Measurements from ENCODE around the gene C19orf25.

C19orf25 gene

DNA sequence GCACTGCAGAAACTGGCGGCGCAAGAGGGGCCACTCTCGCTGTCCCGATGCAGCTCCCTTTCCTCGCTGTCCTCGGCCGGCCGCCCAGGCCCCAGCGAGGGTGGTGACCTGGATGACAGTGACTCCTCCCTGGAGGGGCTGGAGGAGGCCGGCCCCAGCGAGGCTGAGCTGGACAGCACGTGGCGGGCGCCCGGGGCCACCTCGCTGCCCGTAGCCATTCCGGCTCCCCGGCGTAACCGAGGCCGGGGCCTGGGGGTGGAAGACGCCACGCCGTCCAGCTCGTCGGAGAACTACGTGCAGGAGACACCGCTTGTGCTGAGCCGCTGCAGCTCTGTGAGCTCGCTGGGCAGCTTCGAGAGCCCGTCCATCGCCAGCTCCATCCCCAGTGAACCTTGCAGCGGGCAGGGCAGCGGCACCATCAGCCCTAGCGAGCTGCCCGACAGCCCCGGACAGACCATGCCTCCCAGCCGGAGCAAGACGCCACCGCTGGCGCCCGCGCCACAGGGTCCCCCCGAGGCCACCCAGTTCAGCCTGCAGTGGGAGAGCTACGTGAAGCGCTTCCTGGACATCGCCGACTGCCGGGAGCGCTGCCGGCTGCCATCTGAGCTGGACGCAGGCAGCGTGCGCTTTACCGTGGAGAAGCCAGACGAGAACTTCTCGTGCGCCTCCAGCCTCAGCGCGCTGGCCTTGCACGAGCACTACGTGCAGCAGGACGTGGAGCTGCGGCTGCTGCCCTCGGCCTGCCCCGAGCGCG lies 12.4 kb downstream of the C19orf25 start:
- no peak for DNase-seq (ENCODE audit: low spot score)

- DNase-seq (ENCODE audit: low spot score), result no peak
These were observed 13.0 kb downstream of the C19orf25 start for GRCh38 chr19:1466018-1466460.

- DNase-seq (ENCODE audit: low spot score), result peak; percentile 68
These were observed 13.6 kb downstream of the C19orf25 start for GRCh38 chr19:1465191-1466016.

- no peak for DNase-seq (ENCODE audit: low spot score)
These were observed 17.2 kb downstream of the C19orf25 start for GRCh38 chr19:1461862-1462261.

DNA sequence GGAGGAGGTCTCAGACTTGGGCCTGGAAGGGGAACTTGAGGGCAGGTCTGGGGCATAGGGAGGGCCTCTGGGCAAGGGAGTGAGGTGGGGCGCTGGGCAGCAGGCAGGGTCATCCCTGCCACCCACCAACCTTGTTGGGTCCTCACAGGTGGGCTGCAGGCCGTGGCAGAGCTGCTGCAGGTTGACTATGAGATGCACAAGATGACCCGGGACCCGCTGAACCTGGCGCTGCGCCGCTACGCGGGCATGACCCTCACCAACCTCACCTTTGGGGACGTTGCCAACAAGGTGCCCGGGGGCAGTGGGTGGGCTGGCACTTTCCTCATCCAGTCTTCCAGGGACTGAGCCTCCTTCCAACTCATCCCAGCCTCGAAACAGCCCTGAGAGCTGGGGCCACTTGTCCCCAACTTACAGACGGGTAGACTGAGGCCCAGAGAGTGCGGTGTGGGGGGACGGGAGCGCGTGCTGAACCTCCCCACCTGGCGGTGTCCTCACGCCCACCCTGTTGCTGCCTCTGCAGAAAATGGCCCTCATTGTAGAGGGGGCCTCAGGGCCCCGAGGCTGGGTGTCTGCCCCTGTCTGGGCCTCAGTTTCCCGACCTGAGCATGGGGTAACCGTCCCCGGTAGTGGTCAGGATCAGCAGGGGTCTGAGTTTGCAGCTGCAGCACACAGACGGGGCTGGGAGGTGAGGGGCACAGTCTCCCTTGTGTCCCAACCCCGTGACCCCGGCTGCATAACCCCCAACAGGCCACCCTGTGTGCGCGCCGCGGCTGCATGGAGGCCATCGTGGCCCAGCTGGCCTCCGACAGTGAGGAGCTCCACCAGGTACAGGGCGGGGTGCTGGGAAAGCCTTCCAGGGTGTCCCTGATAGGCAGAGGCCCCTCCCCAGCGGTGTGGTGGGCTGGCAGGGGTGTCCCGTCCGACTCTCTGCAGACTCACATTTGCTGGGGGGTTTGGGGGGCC lies 18.7 kb downstream of the C19orf25 start:
- no peak for DNase-seq (ENCODE audit: low spot score)

DNA sequence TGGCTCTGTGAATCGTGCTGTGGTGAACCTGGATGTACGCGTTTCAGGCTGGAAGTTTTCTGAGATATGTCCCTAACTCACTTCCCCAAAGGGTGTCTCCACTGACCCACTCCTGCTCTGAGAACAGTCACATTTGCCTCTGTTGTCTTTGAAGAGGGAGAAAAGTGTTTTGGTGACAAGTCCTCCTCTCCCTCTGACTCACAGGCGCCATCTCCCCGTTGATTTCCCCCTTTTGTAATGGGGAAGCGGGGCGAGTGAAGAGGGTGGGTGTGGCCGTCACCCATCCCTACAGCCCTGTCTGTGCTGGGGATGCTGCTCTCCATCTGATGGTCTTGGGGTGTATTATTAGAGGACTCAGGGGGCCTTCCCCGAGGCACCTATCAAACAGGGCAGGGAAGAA lies 19.5 kb downstream of the C19orf25 start:
- no peak for DNase-seq (ENCODE audit: low spot score)

- no peak for DNase-seq (ENCODE audit: low spot score)
These were observed 21.1 kb downstream of the C19orf25 start for GRCh38 chr19:1457892-1458291.

- no peak for DNase-seq (ENCODE audit: low spot score)
These were observed 21.8 kb downstream of the C19orf25 start for GRCh38 chr19:1457031-1457739.

DNA sequence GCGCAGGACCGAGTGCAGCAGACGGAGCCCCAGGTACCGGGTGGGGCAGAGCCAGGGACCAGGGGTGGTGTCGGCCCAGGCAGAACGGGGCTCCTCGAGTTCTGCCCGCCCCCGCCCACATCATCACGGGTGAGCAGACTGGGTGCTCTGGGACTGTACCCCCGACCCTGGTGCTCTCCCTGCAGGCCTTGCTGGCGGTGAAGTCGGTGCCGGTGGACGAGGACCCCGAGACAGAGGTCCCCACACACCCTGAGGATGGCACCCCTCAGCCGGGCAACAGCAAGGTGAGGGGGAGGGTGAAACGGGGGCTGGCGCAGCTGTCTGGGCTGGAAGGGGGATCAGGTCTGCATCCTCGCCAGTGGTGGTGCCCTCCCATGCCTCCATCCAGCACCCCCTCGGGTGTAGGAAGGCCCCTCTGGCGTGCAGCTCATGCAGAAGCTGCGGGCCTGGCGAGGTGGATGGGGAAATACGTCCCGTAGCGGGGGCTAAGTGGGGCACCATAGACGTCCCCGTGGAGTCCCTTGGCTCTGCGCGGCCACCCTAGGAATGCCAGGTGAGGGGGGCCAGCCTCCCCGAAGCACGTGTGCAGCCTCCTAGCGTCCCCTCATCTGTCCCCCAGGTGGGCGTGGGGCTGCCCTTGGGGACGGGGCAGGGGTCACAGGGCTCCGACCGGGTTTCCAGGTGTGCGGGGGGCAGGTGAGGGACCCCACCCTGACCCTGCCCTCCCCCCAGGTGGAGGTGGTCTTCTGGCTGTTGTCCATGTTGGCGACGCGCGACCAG lies 22.7 kb downstream of the C19orf25 start:
- no peak for DNase-seq (ENCODE audit: low spot score)

- DNase-seq (ENCODE audit: low spot score), result peak; percentile 88
These were observed 23.5 kb downstream of the C19orf25 start for GRCh38 chr19:1455336-1456120.

- DNase-seq (ENCODE audit: low spot score), result no peak
These were observed 24.0 kb downstream of the C19orf25 start for GRCh38 chr19:1455002-1455335.

- peak; percentile 72 for DNase-seq (ENCODE audit: low spot score)
These were observed 25.3 kb downstream of the C19orf25 start for GRCh38 chr19:1453525-1454364.

DNA sequence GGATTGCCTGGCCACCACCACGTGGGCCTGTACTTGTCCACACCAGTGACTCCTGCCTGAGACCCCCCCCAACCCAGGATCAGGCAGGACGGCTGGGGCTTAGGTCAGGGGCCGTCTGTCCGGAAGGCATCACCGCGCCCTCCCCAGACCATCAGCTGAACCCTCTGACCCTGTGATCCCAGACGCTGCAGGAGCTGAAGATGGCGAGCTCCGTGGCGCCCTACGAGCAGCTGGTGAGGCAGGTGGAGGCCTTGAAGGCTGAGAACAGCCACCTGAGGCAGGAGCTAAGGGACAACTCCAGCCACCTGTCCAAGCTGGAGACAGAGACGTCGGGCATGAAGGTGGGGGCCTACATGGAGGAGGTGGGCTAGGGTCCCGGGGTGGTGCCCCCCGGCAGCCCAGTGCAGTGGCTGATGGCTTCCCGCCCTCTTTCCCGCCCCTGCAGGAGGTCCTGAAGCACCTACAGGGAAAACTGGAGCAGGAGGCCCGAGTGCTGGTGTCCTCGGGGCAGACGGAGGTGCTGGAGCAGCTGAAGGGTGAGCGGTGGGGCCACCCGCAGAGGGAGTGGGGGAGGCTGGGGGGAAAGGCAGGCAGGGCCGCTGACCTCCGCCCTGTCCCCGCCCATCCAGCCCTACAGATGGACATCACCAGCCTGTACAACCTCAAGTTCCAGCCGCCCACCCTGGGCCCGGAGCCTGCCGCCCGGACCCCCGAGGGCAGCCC lies 26.1 kb downstream of the C19orf25 start:
- DNase-seq (ENCODE audit: low spot score), result no peak

- DNase-seq (ENCODE audit: low spot score), result peak; percentile 80
These were observed 26.9 kb downstream of the C19orf25 start for GRCh38 chr19:1451916-1452801.

- DNase-seq (ENCODE audit: low spot score), result no peak
These were observed 28.0 kb downstream of the C19orf25 start for GRCh38 chr19:1450735-1451731.
